UCSD-AML1 (cell line): ENCODE data around the gene SLC35F5.
"Not testable (repeated sequence)": the region's sequence is repeated elsewhere in the genome, so short reads cannot be mapped to it uniquely, and the experiment has no call there.

ENCODE experiments used
- DNase-seq: peaks from one replicate; lab custom pipeline; 2025; ENCODE audit not compliant: unreplicated experiment; lab: John Stamatoyannopoulos, UW

Gene SLC35F5

GRCh38 chr2:113698251-113698650 is 58.2 kb downstream of the SLC35F5 start:
- not testable (repeated sequence) for DNase-seq

GRCh38 chr2:113697516-113697915 is 58.9 kb downstream of the SLC35F5 start:
- DNase-seq: no peak

- DNase-seq: no peak
Observed at GRCh38 chr2:113694438-113694837, 62.0 kb downstream of the SLC35F5 start.

GRCh38 chr2:113692698-113693428 is 63.6 kb downstream of the SLC35F5 start:
- no peak for DNase-seq

- not testable (repeated sequence) for DNase-seq
Observed at GRCh38 chr2:113690871-113691270, 65.6 kb downstream of the SLC35F5 start.

GRCh38 chr2:113686537-113686936 is 69.9 kb downstream of the SLC35F5 start:
- no peak for DNase-seq

- no peak for DNase-seq
Observed at GRCh38 chr2:113685471-113685870, 71.0 kb downstream of the SLC35F5 start.

- DNase-seq: no peak
Observed at GRCh38 chr2:113679457-113679856, 77.0 kb downstream of the SLC35F5 start.

GRCh38 chr2:113677330-113677729 is 79.1 kb downstream of the SLC35F5 start:
- no peak for DNase-seq

GRCh38 chr2:113676623-113677266 is 79.7 kb downstream of the SLC35F5 start:
- no peak for DNase-seq

GRCh38 chr2:113675875-113676274 is 80.6 kb downstream of the SLC35F5 start:
- DNase-seq: no peak

- no peak for DNase-seq
Observed at GRCh38 chr2:113672326-113672932, 84.0 kb downstream of the SLC35F5 start.

- DNase-seq: peak; percentile 69
Observed at GRCh38 chr2:113669013-113669412, 87.4 kb downstream of the SLC35F5 start.

- not testable (repeated sequence) for DNase-seq
Observed at GRCh38 chr2:113664761-113665533, 91.5 kb downstream of the SLC35F5 start.

- not testable (repeated sequence) for DNase-seq
Observed at GRCh38 chr2:113663285-113664060, 93.0 kb downstream of the SLC35F5 start.
